Non-pigmented ciliary epithelial cell (primary cell): ENCODE measurements around the gene PIP4K2C.

Source experiments
- DNase-seq: peaks from one replicate; pipeline ENCODE4 v3.0.0-alpha.2; 2010; ENCODE audit warnings: low read depth

PIP4K2C gene

GRCh38 chr12:57621497-57622292 is 30.7 kb downstream of the PIP4K2C start:
- no peak for DNase-seq

GRCh38 chr12:57622293-57623245 is 31.6 kb downstream of the PIP4K2C start:
- DNase-seq, result no peak

GRCh38 chr12:57623385-57623784 is 32.4 kb downstream of the PIP4K2C start:
- no peak for DNase-seq

- DNase-seq, result no peak
These were observed 32.9 kb downstream of the PIP4K2C start for GRCh38 chr12:57623811-57624390.

DNA sequence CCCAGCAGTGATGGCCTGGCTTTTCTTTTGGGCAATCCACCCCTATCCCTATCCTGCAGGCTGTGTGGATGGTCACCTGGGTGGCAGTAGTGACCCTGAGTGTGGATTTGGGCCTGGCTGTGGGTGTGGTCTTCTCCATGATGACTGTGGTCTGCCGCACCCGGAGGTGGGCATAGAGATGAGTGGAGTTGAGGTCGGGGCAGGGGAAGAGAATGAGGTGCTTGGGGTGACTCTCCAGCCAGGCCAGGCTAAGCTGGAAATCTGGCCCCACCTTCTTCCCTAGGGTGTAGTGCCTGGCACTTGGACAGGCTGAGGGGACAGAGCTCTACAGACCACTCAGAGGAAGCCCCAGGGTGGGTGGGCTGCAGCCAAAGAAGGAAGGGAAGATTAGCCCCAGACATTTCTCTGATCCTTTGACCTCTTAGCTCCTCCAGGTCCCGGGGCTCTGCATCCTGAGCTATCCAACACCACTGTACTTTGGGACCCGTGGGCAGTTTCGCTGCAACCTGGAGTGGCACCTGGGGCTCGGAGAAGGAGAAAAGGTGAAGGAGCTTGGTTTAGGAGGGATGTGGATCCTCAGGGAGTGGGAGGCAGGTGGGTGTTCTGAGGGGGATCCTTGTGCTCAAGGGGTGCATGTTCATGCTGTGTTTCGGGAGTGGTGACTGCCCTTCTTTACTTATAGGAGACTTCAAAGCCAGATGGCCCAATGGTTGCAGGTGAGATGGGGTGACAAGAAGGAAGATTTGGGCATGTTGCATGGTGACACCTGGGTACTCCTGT is 33.6 kb downstream of the PIP4K2C start:
- no peak for DNase-seq

GRCh38 chr12:57625261-57626032 is 34.5 kb downstream of the PIP4K2C start:
- DNase-seq, result no peak

GRCh38 chr12:57626111-57626920 is 35.3 kb downstream of the PIP4K2C start:
- DNase-seq, result no peak

GRCh38 chr12:57626921-57627445 is 36.0 kb downstream of the PIP4K2C start:
- DNase-seq, result no peak

- no peak for DNase-seq
These were observed 36.7 kb downstream of the PIP4K2C start for GRCh38 chr12:57627501-57628279.

- DNase-seq, result no peak
These were observed 37.5 kb downstream of the PIP4K2C start for GRCh38 chr12:57628280-57629191.

DNA sequence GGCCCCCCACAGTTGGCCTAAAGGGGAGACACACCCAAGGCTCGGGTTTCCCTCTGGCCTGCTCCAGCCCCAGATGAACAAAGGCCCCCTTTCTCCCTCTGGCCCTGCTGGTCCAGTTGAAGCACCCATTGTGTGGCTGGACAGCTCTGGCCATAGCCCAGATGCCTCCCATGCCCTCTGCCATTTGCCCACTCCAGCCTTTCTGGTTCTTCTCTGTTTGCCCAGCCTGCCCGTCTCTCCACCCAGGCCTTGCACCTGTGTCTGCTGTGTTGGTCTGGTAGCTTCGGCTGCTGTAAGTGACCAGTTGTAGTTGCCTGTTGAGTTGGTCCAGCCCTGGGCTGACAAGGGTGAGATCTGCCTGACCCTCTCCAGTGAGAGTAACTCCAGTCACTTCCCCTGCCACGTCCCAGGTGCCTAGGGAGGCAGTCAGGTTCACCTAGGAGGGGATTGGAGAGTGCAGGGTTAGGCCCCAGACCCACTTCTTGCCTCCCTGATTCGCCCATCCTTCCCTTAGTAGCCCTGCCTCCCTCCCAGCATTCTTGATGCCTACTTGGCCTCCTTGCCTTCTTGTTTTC is 39.0 kb downstream of the PIP4K2C start:
- DNase-seq, result no peak

DNA sequence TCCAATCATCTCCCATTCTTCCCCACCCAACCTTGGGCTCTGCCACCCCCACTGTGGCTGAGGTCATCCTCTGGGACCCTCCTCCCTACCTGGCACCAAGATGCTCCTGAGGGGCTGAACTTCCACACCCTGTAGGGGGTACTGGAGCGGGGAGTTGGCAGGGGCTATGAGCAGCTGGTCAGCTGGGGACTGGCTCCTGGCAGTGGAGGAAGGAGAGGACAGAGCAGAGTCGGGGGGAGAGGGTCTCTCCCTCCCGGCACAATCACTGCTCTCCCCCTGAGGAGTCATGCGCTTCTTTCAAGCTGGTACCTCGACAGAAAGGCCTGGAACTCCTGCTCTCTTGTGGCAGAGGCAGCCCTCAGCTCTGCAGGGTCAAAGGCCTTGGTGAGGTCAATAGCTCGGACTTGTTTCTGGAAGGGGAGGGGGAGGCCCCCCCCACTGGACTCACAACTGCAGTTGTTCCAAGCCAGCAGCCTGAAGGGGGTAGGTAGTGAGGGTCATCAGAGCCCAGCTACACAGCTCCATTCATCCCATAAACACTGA is 40.0 kb downstream of the PIP4K2C start:
- DNase-seq, result no peak

- DNase-seq, result no peak
These were observed 40.6 kb downstream of the PIP4K2C start for GRCh38 chr12:57631566-57632072.

- DNase-seq, result no peak
These were observed 41.3 kb downstream of the PIP4K2C start for GRCh38 chr12:57632073-57632957.

GRCh38 chr12:57632958-57633840 is 42.2 kb downstream of the PIP4K2C start, which contains the start of gene B4GALNT1:
B4GALNT1 (minus strand) TSS chr12:57633201; CDS start chr12:57632132, 1,069 bp downstream.
- DNase-seq, result no peak
